ENCODE measurements around the gene CCDC188. TPM values are rescaled to one million over a fixed set of nuclear protein-coding genes. Genes with fewer than 3 reads are reported as not detected.
A peak's percentile ranks its signal among the peaks of the same experiment; 100 is the strongest.

CCDC188 gene
- total and polyA plus RNA-seq, 2 of the 8 experiments (the other 6 are each of a cell fraction or from before 2014, with no cell fraction given) = not detected

GRCh38 chr22:20121856-20122415, 28.9 kb downstream of the CCDC188 start:
- H3K14ac ChIP-seq (ENCODE audit: insufficient read length) = no peak overlapping the region
- peak overlapping the region; percentile 57; the same call in 1 of the 2 replicates for H4K8ac ChIP-seq (ENCODE audit: extremely low read depth, insufficient read depth, low read length)
- H2AK5ac ChIP-seq (ENCODE audit: low read depth, low read length) = no peak overlapping the region
- H3K4me2 ChIP-seq (ENCODE audit: insufficient read depth in 1 of 2, low read depth in 2 of 2, low read length in 2 of 2) = 0 out of 4 replicates have a peak overlapping the region, but pooled peaks of 1 of the 2 experiments have one; percentile 27
- no peak overlapping the region for H3K4me3 ChIP-seq (ENCODE audit: extremely low read depth in 1 of 4, insufficient read depth in 2 of 4, low read depth in 3 of 4, low read length in 4 of 4)
- no peak overlapping the region for H3K18ac ChIP-seq (ENCODE audit: extremely low read depth, low read length)
- WGBS, 2 experiments (ENCODE audit: extremely low coverage in 1 of 2, insufficient coverage in 1 of 2, insufficient read length in 1 of 2, insufficient replicate concordance in 2 of 2, low coverage in 1 of 2, low lambda C conversion rate in 2 of 2, missing lambda C conversion rate in 1 of 2) = 92% methylated on average over 21 of the region's 22 CpGs; no CpG with 5 or more reads in 1 of the 2 experiments
- POLR2A ChIA-PET (ENCODE audit: partially characterized antibody) = interaction anchor here (1.0 to 22.7 kb wide), 10 partner anchors 6 to 133 kb away, joined by 3 to 598 read pairs (median 3); partner anchors contain the start of gene ZDHHC8
- no peak overlapping the region for H3K56ac ChIP-seq (replicated peaks; ENCODE audit: insufficient read length, low read depth, low read length)
- no peak overlapping the region for H2BK20ac ChIP-seq (ENCODE audit: low read length)
- no peak overlapping the region for H3K27ac ChIP-seq (ENCODE audit: low read depth, low read length)
- H3K9me3 ChIP-seq (ENCODE audit: insufficient read depth in 2 of 2, low read depth in 1 of 2, low read length in 1 of 2) = no peaks in the 10 kb centered on the region
- peaks cover 7% of the 10 kb centered on the region; the same call in 1 of the 2 replicates for H3K23me2 ChIP-seq (ENCODE audit: low read depth, low read length)
- H3K4ac ChIP-seq (replicated peaks; ENCODE audit: insufficient read length, low read depth, low read length) = no peak overlapping the region
- no peak overlapping the region for H2BK15ac ChIP-seq (ENCODE audit: low read length)
- CTCF ChIA-PET (ENCODE audit: partially characterized antibody) = interaction anchor here (1.3 kb wide), 1 partner anchor 8 kb away, joined by 4 read pairs; no protein-coding TSS in a partner anchor
- peaks cover 8% of the 10 kb centered on the region; the same call in 1 of the 2 replicates for H3K79me1 ChIP-seq (ENCODE audit: low read depth, low read length)
- DNase-seq (ENCODE audit: low read depth in 1 of 2, low spot score in 2 of 2) (no peak), FAIRE-seq (no peak)
- peaks cover 44 to 70% of the 10 kb centered on the region in 2 experiments for H3K79me2 ChIP-seq (ENCODE audit: control insufficient read depth in 1 of 2, insufficient read depth in 2 of 2, low read length in 2 of 2)
- no peak overlapping the region for H2BK12ac ChIP-seq (ENCODE audit: low read depth, low read length)
- no peak overlapping the region for H3K23ac ChIP-seq (ENCODE audit: insufficient read length)
- peak overlapping the region in 2 of 4 experiments; percentile 13 to 42; a peak in 2 of 7 replicates for H3K9ac ChIP-seq (replicated peaks in 1 of 4; ENCODE audit: extremely low read depth in 1 of 4, low read depth in 3 of 4, low read length in 3 of 4)
- H2BK5ac ChIP-seq (ENCODE audit: low read depth, low read length) = no peak overlapping the region
- peaks cover 0 to 13% (median 5%) of the 10 kb centered on the region in 4 experiments; a peak in 5 of 7 replicates for H3K4me1 ChIP-seq (replicated peaks in 1 of 4; ENCODE audit: control insufficient read depth in 3 of 4, insufficient read depth in 4 of 4, low read length in 3 of 4)
- H2AFZ ChIP-seq (ENCODE audit: low read length) = no peak overlapping the region
- no peak overlapping the region for H4K5ac ChIP-seq (ENCODE audit: insufficient read length, low read depth, low read length)
- no peak overlapping the region for H2BK120ac ChIP-seq (replicated peaks; ENCODE audit: low read depth, low read length)
- no peak overlapping the region for H4K91ac ChIP-seq (replicated peaks; ENCODE audit: insufficient read length, low read length)
- no peaks in the 10 kb centered on the region for H3K27me3 ChIP-seq (replicated peaks in 1 of 4; ENCODE audit: control insufficient read depth in 3 of 4, extremely low read depth in 1 of 4, insufficient read depth in 3 of 4, low read length in 3 of 4)
- H3K36me3 ChIP-seq (ENCODE audit: control insufficient read depth in 2 of 4, insufficient read depth in 4 of 4, low read length in 3 of 4) = peaks cover 52 to 73% (median 66%) of the 10 kb centered on the region in 4 experiments
- peaks cover 37 to 42% of the 10 kb centered on the region in 2 experiments for H4K20me1 ChIP-seq (replicated peaks in 1 of 2; ENCODE audit: control insufficient read depth in 1 of 2, insufficient read depth in 2 of 2, low read length in 2 of 2)
- peak; percentile 67; the same call in 1 of the 2 replicates for TF ChIP-seq POLR2AphosphoS5 (IDR thresholded peaks at IDR 0.05; ENCODE audit: low read depth, low read length)
